B cell (primary cell): Measurements from ENCODE around the gene RASGRP2. TPM values are rescaled to one million over a fixed set of nuclear protein-coding genes. Genes with fewer than 3 reads are reported as not detected.

Source experiments
- ATAC-seq: fragments of 200-7000 bp; cut with Tn5 transposase; one replicate; pipeline ENCODE4 v1.10.0; 2021; ENCODE audit warnings: low read depth, mild to moderate bottlenecking, moderate number of reproducible peaks, moderate library complexity
- CTCF ChIA-PET: fragments of 350-600 bp; sonication (Branson Sonifier 250); formaldehyde crosslinking; loops from one replicate; lab custom pipeline; 2021; ENCODE audit warnings: antibody characterized with exemption, inconsistent platforms; lab: Charles Lee
- POLR2A ChIA-PET: fragments of 350-600 bp; sonication (Branson Sonifier 250); formaldehyde crosslinking; loops from one replicate; lab custom pipeline; 2021; ENCODE audit warnings: antibody characterized with exemption; lab: Charles Lee
- DNase-seq: peaks from one replicate; pipeline ENCODE4 v3.0.0; 2013
- H2AFZ ChIP-seq: 2 replicates; pipeline ENCODE4 v1.6.1; 2012; ENCODE audit warnings: mild to moderate bottlenecking, low read depth, low read length; ENCODE audit not compliant: insufficient read depth, poor library complexity, severe bottlenecking
- H3K27ac ChIP-seq, 2 donors: 1 replicate in 1 of 2; 2 replicates in 1 of 2; pipeline ENCODE4 v1.5.1; 2012 to 2013; ENCODE audit warnings: low read length in 2 of 2, mild to moderate bottlenecking in 2 of 2, moderate library complexity in 1 of 2
- H3K27me3 ChIP-seq, 4 experiments: fragments of 200-600 bp in 1 of 4; sonication (generic) in 1 of 4; replicated peaks in 1 of 4; 1 replicate in 2 of 4; 2 replicates in 2 of 4; pipeline versions ENCODE4 v1.6.1 to v1.7.0; 2013 to 2016; ENCODE audit warnings: low read length in 3 of 4, mild to moderate bottlenecking in 2 of 4, mixed read lengths in 1 of 4, moderate library complexity in 1 of 4; ENCODE audit not compliant: insufficient read depth in 4 of 4, control insufficient read depth in 3 of 4; ENCODE audit errors: control extremely low read depth in 1 of 4
- H3K36me3 ChIP-seq, 2 experiments: replicated peaks in 1 of 2; 1 replicate in 1 of 2; 2 replicates in 1 of 2; pipeline versions ENCODE4 v1.6.1 to v1.7.1; 2013; ENCODE audit warnings: low read length in 1 of 2; ENCODE audit not compliant: insufficient read depth in 2 of 2, control insufficient read depth in 1 of 2; ENCODE audit errors: control extremely low read depth in 1 of 2, extremely low read depth in 1 of 2
- H3K4me1 ChIP-seq, 2 donors: fragments of 200-600 bp in 1 of 2; sonication (generic) in 1 of 2; 1 replicate in 1 of 2; 2 replicates in 1 of 2; pipeline versions ENCODE4 v1.5.1 to v1.6.1; 2013 to 2017; ENCODE audit warnings: low read length in 2 of 2; ENCODE audit not compliant: control insufficient read depth in 2 of 2, insufficient read depth in 2 of 2
- H3K4me2 ChIP-seq: replicated peaks from 2 replicates; pipeline ENCODE3; 2012; ENCODE audit warnings: mild to moderate bottlenecking, low read depth, low read length; ENCODE audit not compliant: poor library complexity, severe bottlenecking
- H3K4me3 ChIP-seq, 5 experiments: fragments of 200-600 bp in 1 of 5; sonication (generic) in 1 of 5; 1 replicate in 3 of 5; 2 replicates in 2 of 5; pipeline versions ENCODE4 v1.5.1 to v1.7.0; 2011 to 2016; ENCODE audit warnings: low read length in 4 of 5, mild to moderate bottlenecking in 4 of 5, low read depth in 2 of 5, control low read depth in 1 of 5, moderate library complexity in 1 of 5; ENCODE audit not compliant: insufficient read depth in 1 of 5; ENCODE audit errors: control extremely low read depth in 1 of 5, extremely low read depth in 1 of 5
- H3K79me2 ChIP-seq: fragments of 200-600 bp; sonication (generic); one replicate; pipeline ENCODE4 v1.6.0; 2016; ENCODE audit warnings: low read length; ENCODE audit not compliant: control insufficient read depth, insufficient read depth
- H3K9ac ChIP-seq: fragments of 200-600 bp; sonication (generic); 2 replicates; pipeline ENCODE4 v1.6.1; 2017; ENCODE audit warnings: mild to moderate bottlenecking, low read length, moderate library complexity
- H3K9me3 ChIP-seq, 3 donors: one replicate each; pipeline versions ENCODE4 v1.6.1 to v1.7.1; 2013; ENCODE audit warnings: low read length in 2 of 3; ENCODE audit not compliant: control insufficient read depth in 2 of 3, insufficient read depth in 1 of 3; ENCODE audit errors: control extremely low read depth in 1 of 3
- H4K20me1 ChIP-seq: 2 replicates; pipeline ENCODE4 v1.6.0; 2012; ENCODE audit warnings: mild to moderate bottlenecking, low read length; ENCODE audit not compliant: insufficient read depth, control insufficient read depth, poor library complexity, severe bottlenecking
- H3K27ac Mint-ChIP-seq: one replicate; pipeline ENCODE4 v1.8.0; 2021; ENCODE audit warnings: mixed read lengths
- H3K27me3 Mint-ChIP-seq: one replicate; pipeline ENCODE4 v1.8.0; 2021; ENCODE audit warnings: mixed read lengths
- H3K4me1 Mint-ChIP-seq: one replicate; pipeline ENCODE4 v1.8.0; 2021; ENCODE audit warnings: mixed read lengths
- H3K4me3 Mint-ChIP-seq: one replicate; pipeline ENCODE4 v1.8.0; 2021; ENCODE audit warnings: mixed read lengths
- H3K9me3 Mint-ChIP-seq: one replicate; pipeline ENCODE4 v1.8.0; 2022; ENCODE audit warnings: mixed read lengths; ENCODE audit not compliant: insufficient read depth
- EZH2 ChIP-seq: IDR thresholded peaks from 2 replicates; pipeline ENCODE4 v1.6.1; 2012; ENCODE audit warnings: borderline replicate concordance, low read depth, mild to moderate bottlenecking, moderate library complexity, low read length; ENCODE audit not compliant: insufficient read depth, poor library complexity, severe bottlenecking
- WGBS: methylation state at CpG from one replicate; pipeline ENCODE4 v1.1.5; 2013; ENCODE audit warnings: missing lambda C conversion rate; ENCODE audit not compliant: insufficient coverage; 5-methylcytosine and 5-hydroxymethylcytosine counted together
- intact Hi-C: fragments of 100-400 bp; cut with micrococcal nuclease; formaldehyde crosslinking; loops from one replicate; pipeline ENCODE4 v1.10.0; 2022
- polyA plus RNA-seq: library from polyadenylated mRNA; depleted of rRNA; stranded (reverse); fragments of >200 nt; gene quantifications from 2 replicates; pipeline ENCODE4 v1.2.3, GENCODE V29; 2012
- total RNA-seq, 2 donors: library from RNA; stranded (reverse); fragments of 120-200 nt in 1 of 2; gene quantifications; 1 replicate in 1 of 2; 2 replicates in 1 of 2; pipeline versions ENCODE4 v1.2.3 to v1.2.4, GENCODE V29; 2013 to 2022
- TF ChIP-seq, protein P1 (sequence below): fragments of 200-600 bp; IDR thresholded peaks from one replicate; pipeline ENCODE4 v1.8.0; 2022; ENCODE audit warnings: antibody characterized with exemption, mild to moderate bottlenecking

Gene RASGRP2
- total and polyA plus RNA-seq, 2 donors (not counting 1 experiment from before 2014, with no cell fraction given), result 628 to 1,139 TPM

DNA sequence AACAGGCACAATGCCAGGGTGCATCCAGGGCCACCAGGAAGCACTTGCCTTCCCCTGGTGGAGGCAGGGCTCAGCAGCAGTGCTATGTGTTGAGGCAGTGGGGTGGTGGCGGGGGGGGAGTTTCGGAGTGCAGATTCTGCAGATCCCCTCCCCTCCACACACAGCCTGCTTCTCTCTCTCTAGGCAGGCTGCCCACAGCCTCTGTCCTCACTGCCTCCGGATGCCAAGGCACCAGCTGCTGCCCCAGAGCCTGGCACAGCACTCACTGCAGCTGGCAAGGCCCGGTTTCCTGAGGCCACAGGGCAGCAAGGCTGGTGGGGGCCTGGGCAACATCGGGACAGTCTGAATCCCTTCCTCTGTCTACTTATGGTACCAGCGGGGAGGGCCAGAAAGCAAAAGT is 56.7 kb downstream of the RASGRP2 start:
- Histone ChIP-seq H3K36me3 (no peaks in the 10 kb centered on the region), H3K9me3 (no peaks in the 10 kb centered on the region), H3K9ac (no peak overlapping the region), H4K20me1 (no peaks in the 10 kb centered on the region), H2AFZ (no peak overlapping the region), H3K4me1 (peaks cover 7 to 13% of the 10 kb centered on the region in 2 donors), H3K27ac (no peak overlapping the region), H3K27me3 (peaks cover 0 to 8% (median 3%) of the 10 kb centered on the region in 4 experiments), H3K4me3 (no peak overlapping the region), H3K79me2 (no peaks in the 10 kb centered on the region), H3K4me2 (no peak overlapping the region)
- no peaks in the 10 kb centered on the region for H3K9me3 Mint-ChIP-seq
- ChIA-PET CTCF (no interaction called here), POLR2A (no interaction called here)
- H3K4me3 Mint-ChIP-seq, result no peak overlapping the region
- intact Hi-C loops, result no loop called here
- TF ChIP-seq, protein P1, sequence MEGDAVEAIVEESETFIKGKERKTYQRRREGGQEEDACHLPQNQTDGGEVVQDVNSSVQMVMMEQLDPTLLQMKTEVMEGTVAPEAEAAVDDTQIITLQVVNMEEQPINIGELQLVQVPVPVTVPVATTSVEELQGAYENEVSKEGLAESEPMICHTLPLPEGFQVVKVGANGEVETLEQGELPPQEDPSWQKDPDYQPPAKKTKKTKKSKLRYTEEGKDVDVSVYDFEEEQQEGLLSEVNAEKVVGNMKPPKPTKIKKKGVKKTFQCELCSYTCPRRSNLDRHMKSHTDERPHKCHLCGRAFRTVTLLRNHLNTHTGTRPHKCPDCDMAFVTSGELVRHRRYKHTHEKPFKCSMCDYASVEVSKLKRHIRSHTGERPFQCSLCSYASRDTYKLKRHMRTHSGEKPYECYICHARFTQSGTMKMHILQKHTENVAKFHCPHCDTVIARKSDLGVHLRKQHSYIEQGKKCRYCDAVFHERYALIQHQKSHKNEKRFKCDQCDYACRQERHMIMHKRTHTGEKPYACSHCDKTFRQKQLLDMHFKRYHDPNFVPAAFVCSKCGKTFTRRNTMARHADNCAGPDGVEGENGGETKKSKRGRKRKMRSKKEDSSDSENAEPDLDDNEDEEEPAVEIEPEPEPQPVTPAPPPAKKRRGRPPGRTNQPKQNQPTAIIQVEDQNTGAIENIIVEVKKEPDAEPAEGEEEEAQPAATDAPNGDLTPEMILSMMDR, result no peak
- TF ChIP-seq EZH2, result no peak
- DNase-seq, result no peak
- peaks cover 7% of the 10 kb centered on the region for H3K27me3 Mint-ChIP-seq
- no peak overlapping the region for H3K27ac Mint-ChIP-seq
- ATAC-seq, result no peak
- 27% methylated on average over 3 of the region's 6 CpGs for WGBS
- H3K4me1 Mint-ChIP-seq, result peaks cover 14% of the 10 kb centered on the region

DNA sequence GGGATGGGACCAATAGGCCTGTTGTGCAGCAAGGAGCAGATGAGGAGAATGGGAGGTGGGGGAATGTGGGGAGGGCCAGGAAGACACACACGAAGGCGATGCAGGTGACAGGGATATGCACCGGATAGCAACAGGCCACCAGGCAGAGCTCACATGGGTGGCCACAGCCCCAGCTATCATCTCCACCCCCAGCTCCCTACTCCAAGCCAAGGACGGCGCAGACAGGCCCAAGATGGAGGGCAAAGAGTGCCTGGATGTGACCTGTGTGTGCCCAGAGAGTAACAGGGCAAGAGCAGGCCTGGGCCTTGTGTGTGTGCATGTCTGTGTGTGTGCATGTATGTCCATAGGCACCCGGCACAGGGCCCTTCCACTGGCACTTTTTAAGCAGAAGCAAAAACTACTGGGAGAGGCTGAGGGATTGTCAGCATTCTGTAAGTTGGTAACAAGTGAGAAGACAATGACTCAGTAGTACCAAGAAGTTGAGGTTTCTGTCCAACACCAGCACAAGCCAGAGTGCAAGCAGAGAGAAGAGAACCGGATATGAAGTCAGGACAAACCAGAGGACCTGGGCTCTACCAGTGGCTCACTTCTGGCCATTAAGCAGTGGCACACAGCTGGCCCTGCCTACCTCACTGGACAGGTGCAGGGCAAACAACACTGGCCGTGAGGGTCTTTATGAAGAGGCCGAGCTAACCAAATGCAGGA is 57.3 kb downstream of the RASGRP2 start:
- WGBS, result 72% methylated on average over 4 of the region's 9 CpGs
- H3K4me2 ChIP-seq, result no peak overlapping the region
- Mint-ChIP-seq H3K9me3 (no peaks in the 10 kb centered on the region), H3K27me3 (peaks cover 2% of the 10 kb centered on the region), H3K4me3 (no peak overlapping the region), H3K27ac (no peak overlapping the region), H3K4me1 (peaks cover 14% of the 10 kb centered on the region)
- H3K4me3 ChIP-seq, result no peak overlapping the region
- ChIA-PET POLR2A (no interaction called here), CTCF (interaction anchor here (1.1 kb wide), 1 partner anchor 17 kb away, joined by 4 read pairs; no protein-coding TSS in a partner anchor)
- ATAC-seq (no peak), DNase-seq (no peak)
- H2AFZ ChIP-seq, result no peak overlapping the region
- H3K36me3 ChIP-seq, result no peaks in the 10 kb centered on the region
- H3K9me3 ChIP-seq, result no peaks in the 10 kb centered on the region
- peaks cover 0 to 5% (median 1%) of the 10 kb centered on the region in 4 experiments for H3K27me3 ChIP-seq
- no peak overlapping the region for H3K27ac ChIP-seq
- H3K4me1 ChIP-seq, result peaks cover 7 to 13% of the 10 kb centered on the region in 2 donors
- no peak overlapping the region for H3K9ac ChIP-seq
- H3K79me2 ChIP-seq, result no peaks in the 10 kb centered on the region
- H4K20me1 ChIP-seq, result no peaks in the 10 kb centered on the region
- intact Hi-C loops, result no loop called here
- TF ChIP-seq, protein P1, result no peak
- TF ChIP-seq EZH2, result no peak
